ENCODE measurements around the gene TPSG1.
"Not testable (repeated sequence)": the region's sequence is repeated elsewhere in the genome, so short reads cannot be mapped to it uniquely, and the experiment has no call there.

TPSG1 gene

DNA sequence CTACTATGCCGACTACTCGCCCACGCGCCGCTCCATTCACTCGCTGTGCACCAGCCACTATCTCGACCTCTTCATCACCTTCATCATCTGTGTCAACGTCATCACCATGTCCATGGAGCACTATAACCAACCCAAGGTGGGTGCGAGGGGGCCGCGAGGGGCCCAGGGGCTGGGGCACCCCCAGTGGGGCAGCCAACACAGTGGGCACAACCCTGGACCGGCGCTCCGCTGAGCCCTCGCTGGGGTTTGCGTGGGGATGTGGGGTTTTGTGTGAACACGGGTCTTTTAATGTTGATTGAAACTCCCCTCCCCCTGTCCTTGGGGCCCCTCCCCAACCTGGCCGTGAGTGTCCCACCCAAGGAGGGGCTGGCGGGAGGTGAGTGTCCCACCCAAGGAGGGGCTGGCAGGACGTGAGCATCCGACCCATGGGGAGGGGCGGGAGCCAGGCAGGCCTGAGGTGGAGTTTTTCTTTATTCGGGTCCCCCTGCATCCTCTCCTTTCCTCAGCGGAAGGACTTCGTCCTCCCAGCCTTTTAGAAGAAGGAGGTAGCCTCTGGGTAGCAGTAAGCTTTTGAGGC lies 11.2 kb downstream of the TPSG1 start:
- no peak for DNase-seq

DNA sequence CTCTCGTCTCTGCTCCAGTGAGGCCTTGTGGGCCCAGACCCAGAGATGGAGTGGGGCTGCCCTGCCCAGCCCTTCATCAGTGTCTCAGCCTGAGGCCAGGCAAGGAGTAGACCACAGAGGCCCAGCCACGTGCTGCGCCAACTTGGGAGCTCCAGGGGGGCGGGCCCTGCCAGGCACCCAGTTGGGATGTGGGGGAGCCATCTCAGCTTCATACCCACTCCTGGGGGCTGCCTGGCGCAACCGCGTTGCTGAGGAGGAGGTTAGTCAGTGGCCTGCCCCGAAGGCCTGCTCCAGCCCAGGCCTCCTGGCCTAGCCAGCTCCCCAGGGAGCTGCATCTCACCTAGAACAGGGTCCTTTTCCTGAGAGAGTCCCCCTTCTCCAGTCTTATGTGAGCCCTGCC lies 11.8 kb downstream of the TPSG1 start:
- no peak for DNase-seq

DNA sequence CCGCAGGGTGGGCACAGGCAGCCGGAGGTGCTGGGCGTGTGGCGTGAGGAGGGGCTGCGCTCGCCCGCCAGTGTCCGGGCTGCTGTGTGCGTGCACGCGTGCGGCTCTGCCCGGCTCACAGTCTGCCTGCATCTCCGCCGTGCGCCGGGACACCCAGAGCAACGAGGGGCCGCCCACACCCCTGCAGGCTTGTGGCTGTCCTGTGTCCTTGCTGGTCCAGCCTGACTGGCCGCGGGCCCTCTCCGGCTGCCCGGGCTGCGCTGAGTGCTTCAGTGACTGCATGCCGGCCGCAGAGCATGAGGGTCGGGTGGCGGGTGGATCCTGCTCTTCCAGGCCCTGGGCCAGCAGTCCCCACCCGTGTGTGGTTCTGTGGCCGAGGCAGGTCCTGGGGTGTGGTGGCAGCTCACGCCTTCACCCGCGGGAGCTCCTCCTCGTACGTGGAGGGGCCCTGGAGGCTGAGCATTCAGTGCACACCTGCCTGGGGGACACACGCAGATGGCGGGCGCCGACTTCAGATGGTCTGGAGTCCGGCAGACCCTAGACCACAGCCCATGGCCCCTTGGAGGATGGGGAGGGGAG lies 12.4 kb downstream of the TPSG1 start:
- DNase-seq = no peak

DNA sequence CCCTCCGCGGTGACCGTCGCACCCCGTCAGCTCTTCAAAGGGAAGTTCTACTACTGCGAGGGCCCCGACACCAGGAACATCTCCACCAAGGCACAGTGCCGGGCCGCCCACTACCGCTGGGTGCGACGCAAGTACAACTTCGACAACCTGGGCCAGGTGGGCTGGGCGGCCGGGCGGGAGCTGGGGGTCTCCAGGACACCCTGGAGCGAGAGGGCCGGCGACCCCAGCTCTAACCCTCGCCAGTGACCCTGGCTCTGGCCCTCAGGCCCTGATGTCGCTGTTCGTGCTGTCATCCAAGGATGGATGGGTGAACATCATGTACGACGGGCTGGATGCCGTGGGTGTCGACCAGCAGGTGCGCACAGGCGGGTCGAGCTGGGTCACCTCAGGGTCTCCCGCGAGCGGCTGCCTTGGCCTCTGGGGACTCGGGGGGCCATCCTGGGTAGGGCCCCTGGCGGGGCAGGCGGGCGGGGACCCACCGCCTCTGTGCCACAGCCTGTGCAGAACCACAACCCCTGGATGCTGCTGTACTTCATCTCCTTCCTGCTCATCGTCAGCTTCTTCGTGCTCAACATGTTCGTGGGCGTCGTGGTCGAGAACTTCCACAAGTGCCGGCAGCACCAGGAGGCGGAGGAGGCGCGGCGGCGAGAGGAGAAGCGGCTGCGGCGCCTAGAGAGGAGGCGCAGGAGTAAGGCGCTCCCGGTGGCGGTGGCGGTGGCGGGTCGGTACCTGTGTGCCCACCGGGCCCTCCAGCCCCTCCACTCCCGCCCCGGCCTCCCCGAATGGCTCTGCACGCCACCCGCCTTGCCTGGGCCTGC lies 13.4 kb downstream of the TPSG1 start:
- no peak for DNase-seq

DNA sequence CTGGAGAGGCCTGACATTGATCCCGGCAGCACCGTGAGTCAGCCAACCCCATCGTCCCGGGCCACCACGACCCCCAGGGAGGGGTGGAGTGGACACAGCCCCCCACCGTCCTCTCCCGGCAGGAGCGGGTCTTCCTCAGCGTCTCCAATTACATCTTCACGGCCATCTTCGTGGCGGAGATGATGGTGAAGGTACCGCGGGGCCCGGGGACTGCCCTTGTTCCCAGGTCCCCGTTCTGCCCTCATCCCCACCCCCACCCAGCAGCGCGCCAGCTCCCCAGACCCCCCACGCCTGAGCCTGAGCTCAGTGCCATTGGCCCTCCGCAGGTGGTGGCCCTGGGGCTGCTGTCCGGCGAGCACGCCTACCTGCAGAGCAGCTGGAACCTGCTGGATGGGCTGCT lies 14.6 kb downstream of the TPSG1 start:
- no peak for DNase-seq

DNA sequence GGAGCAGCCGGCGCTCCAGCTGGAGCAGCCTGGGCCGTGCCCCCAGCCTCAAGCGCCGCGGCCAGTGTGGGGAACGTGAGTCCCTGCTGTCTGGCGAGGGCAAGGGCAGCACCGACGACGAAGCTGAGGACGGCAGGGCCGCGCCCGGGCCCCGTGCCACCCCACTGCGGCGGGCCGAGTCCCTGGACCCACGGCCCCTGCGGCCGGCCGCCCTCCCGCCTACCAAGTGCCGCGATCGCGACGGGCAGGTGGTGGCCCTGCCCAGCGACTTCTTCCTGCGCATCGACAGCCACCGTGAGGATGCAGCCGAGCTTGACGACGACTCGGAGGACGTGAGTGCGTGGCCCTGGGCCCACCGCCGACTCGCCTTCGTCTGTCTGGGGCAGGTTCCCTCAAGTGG lies 16.0 kb downstream of the TPSG1 start:
- DNase-seq = no peak

DNA sequence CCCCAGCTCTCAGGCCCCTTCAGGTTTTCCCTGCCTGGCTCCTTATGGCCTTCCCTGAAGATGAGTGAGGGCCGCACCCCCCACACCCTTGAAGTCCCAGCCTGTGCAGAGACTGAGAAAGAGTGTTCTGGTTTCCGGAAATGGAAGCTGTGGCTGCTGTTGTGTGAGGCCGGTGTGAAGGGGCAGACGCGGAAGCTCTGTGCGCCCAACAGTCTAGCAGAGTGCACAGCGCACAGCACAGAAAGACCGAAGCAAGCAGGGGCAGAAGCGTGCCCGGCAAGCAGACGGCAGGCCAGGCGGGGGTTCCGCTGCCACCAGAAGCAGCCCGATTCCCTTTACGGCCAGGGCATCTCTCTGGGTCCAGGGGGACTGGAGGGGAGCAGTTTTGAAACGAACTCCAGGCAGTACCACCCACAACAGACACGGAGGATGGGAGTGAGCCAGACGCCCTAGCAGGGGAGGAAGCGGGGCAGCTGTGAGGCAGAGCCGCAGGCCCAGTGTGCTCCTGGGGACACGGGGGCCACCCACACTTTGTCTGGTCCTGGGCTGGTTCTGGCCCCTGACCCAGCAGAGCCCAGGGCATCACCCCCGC lies 16.7 kb downstream of the TPSG1 start:
- DNase-seq = no peak

DNA sequence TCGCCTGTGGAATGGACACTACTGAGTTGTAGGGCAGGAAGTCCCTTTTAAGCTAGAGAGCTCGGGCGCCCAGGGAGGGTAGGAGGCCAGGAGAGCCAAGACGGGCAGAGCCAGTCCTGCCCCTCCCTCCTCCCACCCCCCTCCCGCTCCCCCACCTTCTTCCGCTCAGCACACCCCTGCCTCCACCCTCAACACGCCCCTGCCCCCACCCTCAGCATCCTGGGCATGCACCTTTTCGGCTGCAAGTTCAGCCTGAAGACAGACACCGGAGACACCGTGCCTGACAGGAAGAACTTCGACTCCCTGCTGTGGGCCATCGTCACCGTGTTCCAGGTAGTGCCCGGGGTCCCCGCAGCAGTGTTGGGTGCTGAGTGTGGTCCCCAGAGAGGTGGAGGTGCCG lies 18.3 kb downstream of the TPSG1 start:
- no peak for DNase-seq

DNA sequence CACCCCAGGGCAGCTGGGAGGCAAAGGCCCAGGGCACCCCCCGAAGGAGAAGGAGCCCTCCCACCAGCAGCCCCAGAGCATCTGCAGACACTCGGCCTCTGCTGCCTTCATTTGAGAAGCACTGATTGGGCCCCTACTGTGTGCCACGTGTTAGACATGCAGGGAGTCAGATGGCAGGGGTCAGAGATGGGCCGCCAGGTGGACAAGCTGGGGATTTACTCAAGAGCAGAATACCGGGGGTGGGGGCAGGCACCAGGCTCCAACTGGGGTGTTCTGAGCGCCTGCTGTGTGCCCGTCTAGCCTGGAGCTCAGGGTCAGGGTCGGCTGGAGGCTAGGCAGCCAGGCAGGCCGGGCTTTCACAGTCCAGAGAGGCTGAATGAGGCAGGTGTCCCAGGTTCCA lies 18.7 kb downstream of the TPSG1 start:
- DNase-seq = no peak

DNA sequence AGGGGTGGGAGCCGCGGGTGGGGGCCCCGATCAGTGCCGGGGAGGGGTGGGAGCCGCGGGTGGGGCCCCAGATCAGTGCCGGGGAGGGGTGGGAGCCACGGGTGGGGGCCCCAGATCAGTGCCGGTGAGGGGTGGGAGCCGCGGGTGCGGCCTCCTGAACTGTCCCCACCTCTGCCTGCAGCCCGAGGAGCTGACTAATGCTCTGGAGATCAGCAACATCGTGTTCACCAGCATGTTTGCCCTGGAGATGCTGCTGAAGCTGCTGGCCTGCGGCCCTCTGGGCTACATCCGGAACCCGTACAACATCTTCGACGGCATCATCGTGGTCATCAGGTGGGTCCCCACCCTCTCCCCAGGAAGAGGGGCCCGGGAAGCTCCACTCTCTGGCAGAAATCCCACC lies 20.1 kb downstream of the TPSG1 start:
- DNase-seq = no peak

DNA sequence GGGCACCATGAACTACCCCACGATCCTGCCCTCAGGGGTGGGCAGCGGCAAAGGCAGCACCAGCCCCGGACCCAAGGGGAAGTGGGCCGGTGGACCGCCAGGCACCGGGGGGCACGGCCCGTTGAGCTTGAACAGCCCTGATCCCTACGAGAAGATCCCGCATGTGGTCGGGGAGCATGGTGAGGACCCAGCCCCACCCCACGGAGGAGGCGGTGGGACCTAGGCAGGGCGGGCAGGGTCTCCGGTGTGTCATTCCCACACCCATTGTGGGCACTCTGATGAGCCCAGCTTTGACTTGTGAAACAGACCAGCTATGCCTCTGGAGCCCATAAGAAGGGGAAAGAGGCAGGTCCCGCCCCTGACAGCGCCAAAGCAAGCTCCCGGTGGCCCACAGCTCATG lies 22.8 kb downstream of the TPSG1 start:
- DNase-seq = no peak

DNA sequence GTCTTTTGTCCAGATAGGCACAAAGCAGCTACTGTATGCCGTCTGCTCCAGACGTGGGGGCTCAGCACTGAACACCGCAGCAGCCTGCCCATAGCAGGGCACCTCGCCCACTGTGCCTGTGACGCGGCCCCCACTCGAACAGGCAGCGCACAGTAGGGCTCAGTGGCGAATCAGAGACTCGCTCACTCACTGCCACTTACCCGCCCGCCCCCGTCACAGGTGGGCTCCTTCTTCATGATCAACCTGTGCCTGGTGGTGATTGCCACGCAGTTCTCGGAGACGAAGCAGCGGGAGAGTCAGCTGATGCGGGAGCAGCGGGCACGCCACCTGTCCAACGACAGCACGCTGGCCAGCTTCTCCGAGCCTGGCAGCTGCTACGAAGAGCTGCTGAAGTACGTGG lies 23.6 kb downstream of the TPSG1 start:
- DNase-seq = no peak

DNA sequence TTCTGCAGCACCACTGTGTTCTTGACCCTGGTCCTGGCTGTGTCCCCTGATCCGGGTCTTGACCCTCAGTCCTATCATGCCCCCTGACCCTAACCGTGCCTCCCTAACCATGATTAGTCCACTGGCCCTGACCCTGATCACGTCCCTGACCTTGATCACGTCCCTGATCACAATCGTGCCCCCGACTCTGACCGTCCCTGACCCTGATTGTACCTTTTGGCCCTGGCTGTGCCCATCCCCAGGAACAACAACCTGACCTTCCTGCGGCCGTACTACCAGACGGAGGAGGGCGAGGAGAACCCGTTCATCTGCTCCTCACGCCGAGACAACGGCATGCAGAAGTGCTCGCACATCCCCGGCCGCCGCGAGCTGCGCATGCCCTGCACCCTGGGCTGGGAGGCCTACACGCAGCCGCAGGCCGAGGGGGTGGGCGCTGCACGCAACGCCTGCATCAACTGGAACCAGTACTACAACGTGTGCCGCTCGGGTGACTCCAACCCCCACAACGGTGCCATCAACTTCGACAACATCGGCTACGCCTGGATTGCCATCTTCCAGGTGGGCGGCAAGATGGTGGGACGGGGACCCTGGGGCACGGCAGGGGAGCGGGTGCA lies 24.9 kb downstream of the TPSG1 start:
- no peak for DNase-seq

DNA sequence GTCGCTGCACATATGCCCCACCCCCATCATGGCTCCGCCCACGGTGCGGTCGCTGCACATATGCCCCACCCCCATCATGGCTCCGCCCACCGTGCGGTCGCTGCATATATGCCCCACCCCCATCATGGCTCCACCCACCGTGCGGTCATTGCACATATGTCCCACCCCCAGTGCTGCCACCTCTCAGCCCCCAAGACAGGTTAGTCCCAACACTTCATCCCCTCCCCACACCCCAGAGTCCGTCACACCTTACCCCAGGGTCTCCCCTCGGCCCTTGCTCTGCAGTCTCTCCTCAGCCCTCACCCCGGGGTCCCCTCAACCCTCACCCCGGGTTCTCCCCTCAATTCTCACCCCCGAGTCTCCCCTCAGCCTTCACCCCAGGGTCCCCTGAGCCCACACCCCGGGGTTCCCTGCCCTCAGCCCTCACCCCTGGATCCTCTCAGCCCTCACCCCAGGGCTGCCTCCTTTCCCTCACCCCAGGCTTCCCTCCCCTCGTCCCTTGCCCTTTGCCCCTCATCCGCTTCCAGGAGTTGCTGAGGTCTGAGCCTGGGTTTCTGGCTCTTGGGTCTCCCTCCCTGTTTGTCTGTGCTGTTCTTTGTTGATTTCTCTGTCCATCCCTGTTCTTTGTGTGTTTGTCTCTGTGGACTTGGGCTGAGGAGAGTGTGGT lies 25.6 kb downstream of the TPSG1 start:
- DNase-seq = no peak

DNA sequence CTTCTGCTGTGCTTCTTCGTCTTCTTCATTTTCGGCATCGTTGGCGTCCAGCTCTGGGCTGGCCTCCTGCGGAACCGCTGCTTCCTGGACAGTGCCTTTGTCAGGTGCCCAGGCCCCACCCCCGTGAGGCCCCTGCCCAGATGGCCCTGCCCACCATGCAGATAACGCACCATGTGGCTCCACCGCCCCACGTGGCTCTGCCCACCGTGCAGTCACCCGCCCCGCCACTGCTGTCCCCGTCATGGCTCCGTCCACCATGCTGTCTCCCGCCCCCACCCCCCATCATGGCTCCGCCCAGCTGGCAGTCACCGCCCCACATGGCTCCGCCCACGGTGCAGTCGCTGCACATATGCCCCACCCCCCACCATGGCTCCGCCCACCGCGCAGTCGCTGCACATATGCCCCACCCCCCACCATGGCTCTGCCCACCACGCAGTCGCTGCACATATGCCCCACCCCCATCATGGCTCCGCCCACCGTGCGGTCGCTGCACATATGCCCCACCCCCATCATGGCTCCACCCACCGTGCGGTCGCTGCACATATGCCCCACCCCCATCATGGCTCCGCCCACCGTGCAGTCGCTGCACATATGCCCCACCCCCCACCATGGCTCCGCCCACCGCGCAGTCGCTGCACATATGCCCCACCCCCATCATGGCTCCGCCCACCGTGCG lies 26.3 kb downstream of the TPSG1 start:
- not testable (repeated sequence) for DNase-seq

DNA sequence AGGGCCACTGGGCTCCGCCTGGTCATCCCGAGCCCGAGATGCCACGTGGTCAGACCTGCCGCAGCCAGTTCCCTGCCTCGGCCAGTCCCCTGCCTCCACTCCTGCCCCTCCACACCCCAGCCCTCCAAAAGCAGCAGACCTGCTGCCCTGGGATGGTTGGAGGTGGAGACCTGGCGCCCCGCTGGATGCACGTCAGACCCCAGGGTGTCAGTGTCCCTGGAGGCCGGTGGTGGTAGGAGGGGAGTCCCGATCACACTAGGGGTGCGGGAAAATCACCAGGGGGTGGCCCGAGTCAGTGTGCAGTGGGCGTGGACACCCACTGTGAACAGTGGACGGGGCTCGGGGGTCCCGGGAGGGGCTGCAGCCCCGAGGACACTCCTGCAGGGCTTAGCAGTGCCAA lies 26.9 kb downstream of the TPSG1 start:
- DNase-seq = no peak

DNA sequence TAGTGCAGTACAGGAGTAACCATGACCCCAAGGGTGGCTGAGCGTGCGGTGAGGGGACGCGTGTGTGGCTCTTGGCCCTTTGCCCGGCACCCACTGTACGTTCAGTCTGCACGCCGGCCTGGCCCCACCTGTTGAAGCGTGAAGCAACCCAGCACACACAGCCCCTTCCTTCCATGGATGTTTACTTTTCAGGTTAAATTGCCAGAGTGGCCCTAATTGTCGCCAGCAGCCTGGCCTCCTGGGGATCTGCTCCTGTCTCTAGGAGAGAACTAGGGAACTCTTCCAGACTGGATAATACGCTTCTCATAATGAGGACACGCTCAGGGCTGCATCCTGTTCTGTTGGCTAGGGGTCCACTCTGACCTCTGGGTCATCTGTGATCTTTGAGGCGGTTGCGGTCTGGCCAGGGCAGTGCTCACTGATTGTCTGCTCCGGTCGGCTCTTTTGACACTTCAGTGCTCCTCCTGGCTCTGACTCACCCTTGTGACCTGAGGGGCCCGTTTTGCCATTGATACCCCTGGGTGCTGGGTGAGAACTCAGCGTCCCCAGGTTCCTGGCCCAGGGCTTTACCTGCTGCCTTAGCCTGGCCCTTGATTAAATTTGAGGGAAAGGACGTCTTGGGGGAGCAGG lies 27.7 kb downstream of the TPSG1 start:
- no peak for DNase-seq

DNA sequence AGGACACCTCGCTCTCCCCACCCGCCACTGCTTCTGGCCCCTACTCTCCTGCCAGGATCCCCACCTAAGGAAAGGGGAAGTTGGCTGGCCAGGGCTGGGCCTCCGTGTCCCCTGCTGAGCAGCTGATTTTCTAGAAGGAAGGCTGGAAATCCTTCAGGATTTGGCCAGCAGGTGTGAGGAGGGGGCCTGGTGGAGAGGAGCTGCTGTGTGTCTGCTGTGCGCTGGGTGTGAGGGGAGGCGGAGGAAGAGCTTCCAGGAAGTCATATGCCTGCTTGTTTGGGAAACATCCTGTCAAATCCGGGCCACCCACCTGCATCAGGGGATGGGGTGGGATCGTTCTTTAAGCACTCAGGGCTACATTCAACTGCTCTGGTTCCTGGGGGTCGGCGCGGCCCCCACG lies 28.6 kb downstream of the TPSG1 start:
- DNase-seq = no peak

DNA sequence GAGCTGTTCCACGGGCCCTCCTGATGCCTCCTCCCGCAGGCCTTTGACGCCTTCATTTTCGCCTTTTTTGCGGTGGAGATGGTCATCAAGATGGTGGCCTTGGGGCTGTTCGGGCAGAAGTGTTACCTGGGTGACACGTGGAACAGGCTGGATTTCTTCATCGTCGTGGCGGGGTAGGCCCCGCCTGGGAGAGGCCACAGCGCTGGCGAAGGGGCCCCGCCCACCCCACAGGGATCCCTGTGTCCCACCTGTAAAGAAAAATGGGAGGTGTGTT lies 29.7 kb downstream of the TPSG1 start:
- DNase-seq = no peak

DNA sequence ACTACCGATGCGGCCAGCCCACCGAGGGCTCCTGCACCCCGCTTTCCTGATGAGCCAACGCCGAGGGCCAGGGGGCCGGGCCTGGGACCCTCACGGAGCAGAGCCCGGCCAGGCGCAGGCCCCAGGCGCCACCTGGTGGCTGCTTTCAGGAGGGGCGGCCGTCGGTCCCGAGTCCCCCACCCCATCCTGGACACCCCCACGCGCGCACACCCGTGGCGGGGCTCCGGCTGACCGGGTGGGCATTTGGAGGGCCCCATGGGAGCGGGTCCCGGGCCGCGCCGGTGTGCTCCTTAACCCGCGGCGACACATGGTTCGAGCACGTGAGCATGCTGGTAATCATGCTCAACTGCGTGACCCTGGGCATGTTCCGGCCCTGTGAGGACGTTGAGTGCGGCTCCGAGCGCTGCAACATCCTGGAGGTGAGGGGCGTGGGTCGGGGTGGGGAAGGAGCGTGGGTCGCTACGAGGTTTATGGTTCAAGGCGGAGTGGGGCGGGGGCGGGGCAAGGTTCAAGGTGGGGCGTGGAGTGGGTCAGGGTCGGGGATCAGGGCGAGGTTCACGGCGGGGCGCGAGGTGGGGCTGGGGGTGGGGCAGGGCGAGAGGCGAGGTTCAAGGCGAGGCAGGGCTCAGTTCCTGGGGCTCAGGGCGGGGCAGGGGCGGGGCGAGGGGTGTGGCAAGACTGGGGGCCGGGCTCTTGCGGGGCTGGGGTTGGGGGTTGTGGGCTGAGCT lies 30.2 kb downstream of the TPSG1 start:
- DNase-seq = no peak

DNA sequence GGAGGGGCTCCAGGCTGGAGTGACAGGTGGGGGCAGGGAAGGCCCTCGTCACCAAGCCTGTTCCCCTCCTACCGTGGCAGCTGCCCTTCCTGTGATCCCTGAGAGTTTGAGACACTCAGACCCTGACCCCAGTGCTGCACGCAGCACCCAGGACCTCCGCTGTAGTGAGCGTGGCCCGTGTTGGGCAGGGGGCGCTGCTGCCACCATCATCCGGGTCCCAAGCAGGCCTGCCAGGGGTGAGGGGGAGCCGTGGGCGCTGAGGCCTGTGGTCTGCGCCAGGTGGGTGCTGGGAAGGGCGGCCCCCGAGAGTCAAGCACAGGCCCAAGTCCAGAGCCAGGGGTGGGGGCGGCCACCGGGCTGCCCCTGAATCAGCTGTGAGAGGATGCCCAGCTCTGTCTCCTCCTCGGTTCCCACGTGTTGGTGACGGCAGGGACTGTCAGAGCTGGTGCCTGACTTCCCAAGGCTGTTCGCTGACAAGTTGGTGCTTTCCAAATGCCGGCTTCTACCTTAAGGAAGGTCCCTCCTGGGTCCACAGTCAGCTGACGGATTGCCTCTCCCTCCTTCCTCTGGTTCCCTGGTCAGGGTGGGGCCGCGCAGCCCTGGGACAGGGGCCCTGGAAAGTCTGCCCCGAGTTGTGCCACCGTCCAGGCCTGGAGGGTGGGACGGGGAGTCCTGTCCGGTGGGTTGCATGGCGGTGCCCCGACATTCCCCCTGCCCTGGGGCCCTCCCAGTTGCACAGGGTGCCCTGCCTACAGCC lies 31.1 kb downstream of the TPSG1 start:
- DNase-seq = no peak

Data from NCI-H1694 treated with DMSO at 0.1 percent for 48 hours (cell line).